Neural crest cell (in vitro differentiated cells): Measurements from ENCODE around the gene ADAMTS2. TPM values are rescaled to one million over a fixed set of nuclear protein-coding genes. Genes with fewer than 3 reads are reported as not detected.

Source experiments
- DNase-seq: peaks from one replicate; pipeline ENCODE4 v3.0.0; 2021; ENCODE audit warnings: low read depth, mixed read lengths, low spot score
- H3K27ac Mint-ChIP-seq: one replicate; pipeline ENCODE4 v1.8.0; 2021; ENCODE audit warnings: mild to moderate bottlenecking, mixed read lengths; ENCODE audit not compliant: unreplicated experiment
- H3K27me3 Mint-ChIP-seq: 2 replicates; pipeline ENCODE4 v1.8.0; 2021; ENCODE audit warnings: low read depth, mild to moderate bottlenecking, mixed read lengths
- H3K36me3 Mint-ChIP-seq: 2 replicates; pipeline ENCODE4 v1.8.0; 2021; ENCODE audit warnings: low read depth, mild to moderate bottlenecking, mixed read lengths
- H3K4me1 Mint-ChIP-seq: 2 replicates; pipeline ENCODE4 v1.8.0; 2021; ENCODE audit warnings: mixed read lengths
- H3K4me3 Mint-ChIP-seq: one replicate; pipeline ENCODE4 v1.8.0; 2021; ENCODE audit warnings: mild to moderate bottlenecking, mixed read lengths
- H3K9me3 Mint-ChIP-seq: 2 replicates; pipeline ENCODE4 v1.8.0; 2021; ENCODE audit warnings: mixed read lengths
- total RNA-seq: library from RNA; stranded (reverse); gene quantifications from 2 replicates; pipeline ENCODE4 v1.2.1, GENCODE V29; 2021
- TF ChIP-seq, protein P1 (sequence below): fragments of 200-600 bp; sonication (generic); conservative IDR thresholded peaks from 2 replicates; pipeline ENCODE4 v1.5.0; 2021; ENCODE audit warnings: antibody characterized with exemption, mild to moderate bottlenecking

The ADAMTS2 gene
- total RNA-seq, 1 donor from 2014 or later: 1.5 TPM

DNA sequence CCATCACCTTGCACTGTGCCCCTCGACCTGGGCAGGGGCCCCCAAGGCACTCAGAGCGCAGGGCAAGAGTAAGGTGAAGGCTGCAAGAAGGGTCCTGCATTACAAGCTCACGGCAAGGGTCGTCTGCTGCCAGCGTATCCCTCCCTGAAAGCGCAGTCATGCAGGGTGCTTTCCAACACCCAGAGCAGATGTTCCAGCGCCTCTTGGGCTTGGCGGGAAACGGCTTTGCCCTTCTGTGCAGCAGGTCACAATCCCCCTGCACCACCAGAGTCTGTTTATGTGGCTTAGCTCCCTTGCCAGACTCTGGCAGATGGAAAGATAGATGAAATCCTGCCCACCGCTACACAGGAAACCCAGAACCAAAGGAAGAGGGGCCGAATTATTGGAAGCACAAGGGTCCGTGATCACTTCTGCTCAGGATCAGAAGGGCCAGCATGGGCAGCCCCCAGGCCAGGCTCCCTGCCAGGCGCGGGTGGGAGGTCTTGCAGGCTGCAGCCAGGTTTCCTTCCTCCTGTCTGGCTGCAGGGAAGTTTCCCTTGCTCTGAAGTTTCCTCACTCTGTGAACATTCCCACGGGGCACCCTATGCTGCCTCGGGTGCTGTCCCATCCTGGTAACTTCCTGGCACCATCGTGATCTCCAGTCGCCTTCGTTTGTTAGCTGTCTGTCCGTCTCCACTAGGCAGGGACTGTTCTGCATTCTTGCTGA lies 152.9 kb downstream of the ADAMTS2 start:
- Mint-ChIP-seq H3K4me3 (no peak overlapping the region), H3K36me3 (no peaks in the 10 kb centered on the region), H3K27ac (no peak overlapping the region), H3K9me3 (no peaks in the 10 kb centered on the region), H3K27me3 (no peaks in the 10 kb centered on the region), H3K4me1 (peaks cover 14% of the 10 kb centered on the region)
- TF ChIP-seq, protein P1, sequence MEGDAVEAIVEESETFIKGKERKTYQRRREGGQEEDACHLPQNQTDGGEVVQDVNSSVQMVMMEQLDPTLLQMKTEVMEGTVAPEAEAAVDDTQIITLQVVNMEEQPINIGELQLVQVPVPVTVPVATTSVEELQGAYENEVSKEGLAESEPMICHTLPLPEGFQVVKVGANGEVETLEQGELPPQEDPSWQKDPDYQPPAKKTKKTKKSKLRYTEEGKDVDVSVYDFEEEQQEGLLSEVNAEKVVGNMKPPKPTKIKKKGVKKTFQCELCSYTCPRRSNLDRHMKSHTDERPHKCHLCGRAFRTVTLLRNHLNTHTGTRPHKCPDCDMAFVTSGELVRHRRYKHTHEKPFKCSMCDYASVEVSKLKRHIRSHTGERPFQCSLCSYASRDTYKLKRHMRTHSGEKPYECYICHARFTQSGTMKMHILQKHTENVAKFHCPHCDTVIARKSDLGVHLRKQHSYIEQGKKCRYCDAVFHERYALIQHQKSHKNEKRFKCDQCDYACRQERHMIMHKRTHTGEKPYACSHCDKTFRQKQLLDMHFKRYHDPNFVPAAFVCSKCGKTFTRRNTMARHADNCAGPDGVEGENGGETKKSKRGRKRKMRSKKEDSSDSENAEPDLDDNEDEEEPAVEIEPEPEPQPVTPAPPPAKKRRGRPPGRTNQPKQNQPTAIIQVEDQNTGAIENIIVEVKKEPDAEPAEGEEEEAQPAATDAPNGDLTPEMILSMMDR: no peak
- no peak for DNase-seq

DNA sequence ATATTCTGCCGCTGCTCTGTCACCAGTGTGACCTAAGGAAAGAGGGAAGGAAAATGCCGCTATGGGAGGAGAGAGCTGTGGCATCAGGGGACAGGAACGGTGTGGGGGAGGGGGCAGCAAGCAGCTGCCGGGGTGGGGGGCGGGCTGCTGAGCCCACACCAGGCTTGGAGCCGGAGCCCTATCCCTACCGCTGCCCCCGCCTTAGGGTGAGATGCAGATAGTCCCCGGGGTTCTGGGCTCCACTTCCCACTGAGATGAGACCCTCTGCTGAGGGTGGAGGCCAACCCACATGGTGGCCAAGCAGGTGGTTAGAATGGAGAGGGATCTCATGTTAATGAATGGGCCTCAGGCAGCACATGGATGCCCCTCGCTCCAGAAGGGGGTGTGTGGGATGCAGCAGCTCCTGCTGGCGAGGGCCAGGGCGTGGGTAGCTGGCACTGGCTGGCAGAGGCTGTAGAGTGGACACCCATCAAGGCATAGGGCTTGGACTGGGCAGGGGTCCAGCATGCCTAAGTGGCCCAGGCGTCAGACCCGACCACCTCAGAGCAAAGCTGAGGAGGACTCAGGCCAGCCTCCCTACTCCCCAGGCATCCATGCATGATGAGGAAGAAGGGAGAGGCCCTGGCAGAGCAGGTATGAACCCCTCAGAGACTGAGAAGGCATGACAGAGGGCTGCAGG lies 153.6 kb downstream of the ADAMTS2 start:
- Mint-ChIP-seq H3K27ac (no peak overlapping the region), H3K27me3 (no peaks in the 10 kb centered on the region), H3K4me3 (no peak overlapping the region), H3K9me3 (no peaks in the 10 kb centered on the region), H3K4me1 (peaks cover 20% of the 10 kb centered on the region), H3K36me3 (no peaks in the 10 kb centered on the region)
- no peak for DNase-seq
- TF ChIP-seq, protein P1: no peak

DNA sequence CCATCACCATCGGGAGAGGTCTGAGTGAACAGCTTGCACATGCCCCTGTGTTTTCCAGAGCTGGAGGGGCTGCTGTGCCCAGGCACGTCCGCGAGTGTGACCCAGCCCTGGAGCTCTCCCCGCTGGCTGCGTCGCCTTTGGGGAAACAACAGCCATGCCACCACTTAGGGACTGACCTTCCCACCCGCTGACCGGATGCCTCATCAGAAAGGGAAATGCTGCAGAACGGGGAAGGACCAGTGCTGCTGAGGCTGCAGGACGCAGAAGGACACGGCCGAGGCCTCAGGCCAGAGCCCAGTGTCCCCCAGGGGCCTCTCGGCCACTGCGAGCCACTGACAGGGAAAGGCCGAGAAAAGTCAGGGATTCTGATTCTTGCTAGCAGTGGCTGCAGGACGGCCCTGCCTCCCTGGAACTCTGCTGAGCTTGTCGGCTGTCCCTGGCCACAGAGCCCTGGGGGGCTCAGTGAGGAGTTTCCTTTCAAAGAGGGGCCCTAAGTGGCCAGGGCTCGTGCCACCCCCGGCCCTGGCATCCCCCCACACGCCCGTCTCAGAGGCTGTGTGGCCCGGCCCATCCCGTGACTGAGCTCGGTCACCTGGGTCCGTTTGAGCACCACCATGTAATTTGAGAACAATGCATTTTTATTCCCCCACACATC lies 154.3 kb downstream of the ADAMTS2 start:
- TF ChIP-seq, protein P1: no peak
- Mint-ChIP-seq H3K4me3 (no peak overlapping the region), H3K36me3 (no peaks in the 10 kb centered on the region), H3K27ac (no peak overlapping the region), H3K9me3 (no peaks in the 10 kb centered on the region), H3K27me3 (no peaks in the 10 kb centered on the region), H3K4me1 (peaks cover 20% of the 10 kb centered on the region)
- no peak for DNase-seq

DNA sequence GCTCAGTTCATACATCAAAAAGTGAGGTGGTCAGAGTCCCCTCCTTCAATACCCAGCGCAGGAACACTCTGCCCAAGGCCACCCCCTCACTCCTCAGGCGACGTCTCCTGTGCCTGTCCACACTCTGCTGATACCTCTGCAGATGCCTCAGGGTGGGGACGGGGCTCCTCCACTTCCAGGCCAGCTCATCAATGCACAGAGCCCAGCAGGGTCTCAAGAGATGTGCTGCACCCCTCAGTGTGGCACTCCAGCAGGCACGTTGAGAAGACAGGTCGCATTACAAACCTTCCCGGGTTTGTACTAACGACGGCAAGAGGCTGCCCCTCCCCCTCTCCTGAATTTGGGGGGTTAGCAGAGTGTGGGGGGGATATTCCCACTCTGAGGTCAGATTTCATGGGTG lies 156.6 kb downstream of the ADAMTS2 start:
- TF ChIP-seq, protein P1: no peak
- H3K27me3 Mint-ChIP-seq: no peaks in the 10 kb centered on the region
- no peak for DNase-seq
- H3K36me3 Mint-ChIP-seq: no peaks in the 10 kb centered on the region
- no peaks in the 10 kb centered on the region for H3K9me3 Mint-ChIP-seq
- H3K27ac Mint-ChIP-seq: no peak overlapping the region
- H3K4me1 Mint-ChIP-seq: peaks cover 20% of the 10 kb centered on the region
- H3K4me3 Mint-ChIP-seq: no peak overlapping the region

DNA sequence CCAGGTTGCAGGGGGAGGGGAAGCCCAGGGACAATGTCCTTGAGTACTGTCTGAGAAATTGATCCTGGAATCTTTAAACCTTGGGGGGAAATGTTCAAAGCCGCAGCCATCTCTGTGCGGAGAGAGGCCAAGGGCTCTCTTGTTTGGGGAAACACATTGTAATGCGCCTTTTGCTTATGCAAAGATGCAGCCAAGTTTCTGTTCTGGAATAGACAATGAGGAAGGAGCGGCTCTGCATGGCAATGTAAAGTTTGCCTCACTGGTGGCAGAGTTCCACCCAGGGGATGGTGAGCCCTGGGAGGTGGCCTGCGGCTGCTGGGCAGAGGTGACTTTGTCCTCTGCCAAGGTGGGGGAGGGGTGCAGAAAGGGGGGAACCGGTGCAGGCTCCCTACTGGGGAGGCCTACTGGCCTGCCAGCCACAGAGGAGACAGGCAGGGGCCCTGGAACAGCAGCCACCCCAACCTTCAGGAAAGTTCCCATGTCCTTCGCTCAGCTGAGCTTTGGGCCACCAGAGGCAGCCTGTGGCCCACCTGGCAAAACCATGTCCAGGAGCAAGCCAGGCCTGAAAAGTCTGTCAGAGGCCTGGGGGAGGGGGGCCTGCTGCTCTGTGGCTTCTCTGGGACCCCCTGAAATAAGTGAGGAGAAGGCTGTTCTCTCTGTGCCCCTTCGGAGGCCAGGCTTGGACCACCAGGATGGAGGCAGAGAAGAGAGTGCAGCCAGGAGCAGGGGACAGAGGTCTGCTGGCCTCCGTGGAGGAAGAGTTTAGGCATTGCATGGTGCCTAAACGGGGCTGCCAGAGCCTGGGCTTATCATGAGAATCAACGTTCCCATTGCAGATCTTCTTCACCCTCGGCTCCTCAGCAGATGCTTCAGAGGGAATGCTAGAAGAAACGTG lies 157.3 kb downstream of the ADAMTS2 start:
- DNase-seq: no peak
- Mint-ChIP-seq H3K27ac (no peak overlapping the region), H3K4me1 (peaks cover 20% of the 10 kb centered on the region), H3K27me3 (no peaks in the 10 kb centered on the region), H3K4me3 (no peak overlapping the region), H3K9me3 (no peaks in the 10 kb centered on the region), H3K36me3 (no peaks in the 10 kb centered on the region)
- TF ChIP-seq, protein P1: no peak
